ENCODE data around the gene TUBA4B.
"Not testable (repeated sequence)": the region's sequence is repeated elsewhere in the genome, so short reads cannot be mapped to it uniquely, and the experiment has no call there.

The TUBA4B gene

DNA sequence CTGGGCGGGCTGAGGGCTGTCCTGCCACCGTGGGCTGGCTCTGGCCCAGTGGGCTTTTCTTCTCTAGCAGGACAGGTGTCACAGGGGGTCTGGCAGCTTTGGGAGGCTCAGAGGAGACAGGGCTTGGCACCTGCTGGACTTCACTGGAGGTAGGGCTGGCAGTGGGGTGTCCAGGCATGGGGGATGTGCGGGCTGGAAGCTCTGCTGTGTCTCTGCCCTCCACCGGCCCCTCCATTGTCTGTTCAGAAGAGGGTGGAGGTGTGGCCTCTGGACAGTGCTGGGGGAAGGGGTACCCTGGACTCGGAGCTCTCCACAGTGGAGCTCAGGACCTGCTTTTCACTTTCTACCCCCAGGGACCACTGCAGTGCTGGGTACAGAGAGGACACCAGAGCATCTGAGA is 47.0 kb downstream of the TUBA4B start:
- no peak for DNase-seq (ENCODE audit: extremely low spot score)
- ChIA-PET POLR2A (no interaction called here), CTCF (interaction anchor here (0.7 to 12.0 kb wide), 18 partner anchors 8 to 423 kb away, joined by 3 to 260 read pairs (median 8); partner anchors contain the start of genes CNPPD1, DNAJB2, DNPEP and GLB1L)
- TF ChIP-seq, protein P1, sequence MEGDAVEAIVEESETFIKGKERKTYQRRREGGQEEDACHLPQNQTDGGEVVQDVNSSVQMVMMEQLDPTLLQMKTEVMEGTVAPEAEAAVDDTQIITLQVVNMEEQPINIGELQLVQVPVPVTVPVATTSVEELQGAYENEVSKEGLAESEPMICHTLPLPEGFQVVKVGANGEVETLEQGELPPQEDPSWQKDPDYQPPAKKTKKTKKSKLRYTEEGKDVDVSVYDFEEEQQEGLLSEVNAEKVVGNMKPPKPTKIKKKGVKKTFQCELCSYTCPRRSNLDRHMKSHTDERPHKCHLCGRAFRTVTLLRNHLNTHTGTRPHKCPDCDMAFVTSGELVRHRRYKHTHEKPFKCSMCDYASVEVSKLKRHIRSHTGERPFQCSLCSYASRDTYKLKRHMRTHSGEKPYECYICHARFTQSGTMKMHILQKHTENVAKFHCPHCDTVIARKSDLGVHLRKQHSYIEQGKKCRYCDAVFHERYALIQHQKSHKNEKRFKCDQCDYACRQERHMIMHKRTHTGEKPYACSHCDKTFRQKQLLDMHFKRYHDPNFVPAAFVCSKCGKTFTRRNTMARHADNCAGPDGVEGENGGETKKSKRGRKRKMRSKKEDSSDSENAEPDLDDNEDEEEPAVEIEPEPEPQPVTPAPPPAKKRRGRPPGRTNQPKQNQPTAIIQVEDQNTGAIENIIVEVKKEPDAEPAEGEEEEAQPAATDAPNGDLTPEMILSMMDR (IDR thresholded peaks at IDR 0.05; ENCODE audit: control extremely low read depth, extremely low read depth, low read depth, missing control alignments): no peak

DNA sequence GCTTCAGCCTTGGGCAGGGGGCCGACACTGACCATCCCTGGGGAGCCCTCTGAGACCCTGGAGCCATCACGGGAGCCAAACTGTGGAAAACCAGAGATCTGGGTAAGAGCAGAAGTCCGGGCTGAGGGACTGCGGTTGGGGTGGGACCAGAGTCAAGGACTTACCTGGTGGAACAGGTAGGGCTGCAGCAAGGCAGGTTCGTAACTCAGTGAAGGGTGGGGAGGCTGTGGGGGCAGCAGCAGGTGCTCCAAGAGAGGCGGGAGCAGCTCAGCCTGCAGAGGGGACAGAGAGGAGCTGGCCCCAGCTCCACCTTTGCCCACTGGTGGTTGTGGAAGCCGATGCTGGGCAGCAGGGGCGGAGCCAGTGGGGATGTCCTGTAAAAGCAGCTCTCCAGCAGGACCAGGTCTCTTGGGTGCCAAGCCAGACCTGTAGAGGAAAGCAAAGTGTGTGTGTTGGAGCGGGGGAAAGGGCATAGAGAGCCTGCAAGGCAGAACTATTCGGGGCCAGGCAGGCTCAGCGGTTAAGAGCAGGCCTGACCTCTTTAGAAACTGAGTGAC is 49.4 kb downstream of the TUBA4B start:
- CTCF ChIA-PET: interaction anchor here (1.2 to 10.7 kb wide), 7 partner anchors 7 to 322 kb away, joined by 3 to 260 read pairs (median 5); partner anchors contain the start of gene NHEJ1
- DNase-seq (ENCODE audit: extremely low spot score): no peak
- POLR2A ChIA-PET: no interaction called here
- TF ChIP-seq, protein P1 (IDR thresholded peaks at IDR 0.05; ENCODE audit: control extremely low read depth, extremely low read depth, low read depth, missing control alignments): no peak

DNA sequence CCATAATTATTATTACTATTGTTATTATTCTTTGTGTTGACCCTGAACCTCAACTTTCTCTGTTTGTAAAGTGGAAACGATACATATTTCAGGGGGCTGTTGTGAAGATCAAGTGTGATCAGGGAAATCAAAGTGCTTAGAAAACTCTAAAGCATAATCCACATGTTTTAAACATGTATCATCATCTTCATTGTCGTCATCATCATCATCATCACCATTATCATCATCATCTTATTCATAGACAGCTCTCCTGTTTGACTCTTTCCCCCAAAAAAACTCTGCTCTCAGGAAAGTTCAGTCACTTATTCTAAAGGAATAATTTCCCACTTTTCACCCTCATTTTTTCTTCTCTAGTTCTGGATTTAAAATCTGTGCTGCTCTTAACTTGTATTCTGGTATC is 51.2 kb downstream of the TUBA4B start:
- ChIA-PET POLR2A (no interaction called here), CTCF (interaction anchor here (1.7 kb wide), 1 partner anchor 9 kb away, joined by 11 read pairs; no protein-coding TSS in a partner anchor)
- DNase-seq (ENCODE audit: extremely low spot score): no peak
- TF ChIP-seq, protein P1 (IDR thresholded peaks at IDR 0.05; ENCODE audit: control extremely low read depth, extremely low read depth, low read depth, missing control alignments): no peak

DNA sequence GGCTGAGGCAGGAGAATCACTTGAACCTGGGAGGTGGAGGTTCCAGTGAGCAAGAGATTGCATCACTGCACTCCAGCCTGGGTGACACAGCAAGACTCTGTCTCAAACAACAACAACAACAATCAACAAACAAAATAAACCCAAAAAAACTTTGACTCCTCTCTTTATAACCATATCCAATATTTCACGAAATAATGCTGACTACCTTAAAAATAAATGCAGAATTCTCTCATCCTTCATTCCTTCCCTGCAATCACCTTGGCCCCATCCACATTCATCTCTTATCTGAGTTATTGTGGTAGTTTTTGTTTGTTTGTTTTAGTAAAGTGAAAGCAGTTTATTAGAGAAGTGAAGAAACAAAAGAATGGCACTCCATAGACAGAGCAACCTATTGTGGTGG is 53.0 kb downstream of the TUBA4B start:
- no peak for DNase-seq (ENCODE audit: extremely low spot score)
- ChIA-PET CTCF (interaction anchor here (0.8 to 4.4 kb wide), 2 partner anchors 11 to 97 kb away, joined by 3 to 19 read pairs; no protein-coding TSS in a partner anchor), POLR2A (no interaction called here)
- TF ChIP-seq, protein P1 (IDR thresholded peaks at IDR 0.05; ENCODE audit: control extremely low read depth, extremely low read depth, low read depth, missing control alignments): no peak

DNA sequence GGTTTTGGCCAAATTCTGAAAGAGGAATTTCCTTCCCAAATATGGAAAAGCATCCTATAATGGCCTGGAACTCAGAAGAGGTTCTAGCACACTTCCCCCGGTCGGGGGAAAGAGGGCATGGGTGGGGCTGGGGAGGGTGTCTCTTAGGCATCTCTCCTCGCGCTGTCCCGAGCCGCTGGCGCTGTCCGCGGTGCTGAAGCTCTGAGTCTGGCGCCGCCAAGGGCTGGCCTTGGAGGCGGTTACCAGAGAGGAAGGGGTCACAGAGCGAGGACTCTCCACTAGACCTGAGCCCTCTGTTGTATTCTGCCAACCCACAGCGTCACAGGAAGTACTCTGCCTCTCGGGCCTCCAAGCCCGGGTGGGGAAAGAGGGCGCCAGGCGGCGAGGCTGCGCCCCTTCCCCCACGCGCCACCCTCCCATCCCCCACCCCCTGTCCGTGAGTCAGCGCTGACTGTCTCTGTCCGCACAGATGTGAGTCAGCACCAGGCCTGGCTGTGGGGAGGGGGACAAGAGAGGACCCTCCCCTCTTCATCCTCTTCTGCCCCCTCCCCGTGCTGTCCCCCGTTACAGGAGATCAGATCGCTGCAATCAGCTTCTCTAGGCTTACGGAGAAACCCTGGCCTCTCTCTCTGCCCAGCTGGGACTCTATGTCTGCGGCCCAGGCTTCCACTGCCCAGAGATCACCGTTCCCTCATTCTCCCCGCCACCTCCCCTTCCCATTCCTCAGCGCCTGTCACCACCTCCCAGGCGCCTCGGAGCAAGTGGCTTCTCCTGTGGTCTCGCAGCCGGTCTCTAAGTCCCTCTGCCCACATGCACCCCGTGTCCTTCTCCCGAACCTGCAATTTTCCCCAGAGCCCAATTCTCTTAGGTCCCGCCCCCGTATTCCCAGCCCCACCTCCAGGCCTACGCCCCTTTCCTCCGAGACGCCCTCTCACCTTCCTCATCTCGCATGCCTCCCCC is 55.4 kb downstream of the TUBA4B start:
- ChIA-PET POLR2A (no interaction called here), CTCF (interaction anchor here (1.5 to 4.4 kb wide), 3 partner anchors 9 to 31 kb away, joined by 3 to 19 read pairs (median 6); no protein-coding TSS in a partner anchor)
- DNase-seq (ENCODE audit: extremely low spot score): peak; percentile 84

DNA sequence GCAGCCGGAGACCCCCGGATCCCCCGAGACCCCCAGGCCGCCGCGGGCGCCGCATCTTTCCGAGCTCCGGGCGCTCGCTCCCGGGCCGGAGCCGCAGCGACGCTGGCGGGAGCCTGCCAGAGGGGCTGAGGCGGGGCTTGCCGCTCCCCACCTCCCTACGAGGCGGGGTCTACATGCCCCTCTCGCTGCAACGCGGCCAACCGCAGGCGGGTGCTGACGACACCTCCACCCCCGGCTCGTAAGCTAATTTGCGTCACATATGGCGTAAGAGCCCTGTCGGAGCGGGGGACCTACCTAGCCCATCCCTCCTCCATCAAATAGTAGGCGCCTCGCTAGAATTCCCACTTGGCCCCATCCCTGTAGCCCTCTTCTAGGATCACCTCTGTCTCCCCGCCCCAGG is 56.2 kb downstream of the TUBA4B start, which contains the start of gene PTPRN:
TSS of gene PTPRN (minus strand) at position 124 of the 400 bp plus-strand sequence. CDS start at position 55, 69 bp downstream.
- CTCF ChIA-PET: interaction anchor here (1.2 to 4.4 kb wide), 5 partner anchors 9 to 32 kb away, joined by 3 to 28 read pairs (median 6); no protein-coding TSS in a partner anchor
- DNase-seq (ENCODE audit: extremely low spot score): no peak
- POLR2A ChIA-PET: no interaction called here
- TF ChIP-seq, protein P1 (IDR thresholded peaks at IDR 0.05; ENCODE audit: control extremely low read depth, extremely low read depth, low read depth, missing control alignments): no peak

More for the DNA sequence above, 55.4 kb downstream of the TUBA4B start:
- TF ChIP-seq, protein P1 (IDR thresholded peaks at IDR 0.05; ENCODE audit: control extremely low read depth, extremely low read depth, low read depth, missing control alignments): no peak

DNA sequence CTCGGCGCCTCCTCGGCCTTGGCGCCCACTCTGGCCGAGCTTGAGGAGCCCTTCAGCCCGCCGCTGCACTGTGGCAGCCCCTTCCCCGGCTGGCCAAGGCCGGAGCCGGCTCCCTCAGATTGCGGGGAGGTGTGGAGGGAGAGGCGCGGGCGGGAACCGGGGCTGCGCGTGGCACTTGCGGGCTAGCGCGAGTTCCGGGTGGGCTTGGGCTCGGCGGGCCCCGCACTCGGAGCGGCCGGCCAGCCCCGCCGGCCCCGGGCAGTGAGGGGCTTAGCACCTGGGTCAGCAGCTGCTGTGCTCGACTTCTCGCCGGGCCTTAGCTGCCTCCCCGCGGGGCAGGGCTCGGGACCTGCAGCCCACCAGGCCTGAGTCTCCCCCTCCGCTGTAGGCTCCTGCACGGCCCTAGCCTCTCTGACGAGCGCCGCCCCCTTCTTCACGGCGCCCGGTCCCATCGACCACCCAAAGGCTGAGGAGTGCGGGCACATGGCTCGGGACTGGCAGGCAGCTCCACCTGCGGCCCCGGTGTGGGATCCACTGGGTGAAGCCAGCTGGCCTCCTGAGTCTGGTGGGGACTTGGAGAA is 59.7 kb downstream of the TUBA4B start:
- POLR2A ChIA-PET; DNase-seq (ENCODE audit: extremely low spot score): not testable (repeated sequence)
- CTCF ChIA-PET: interaction anchor here (1.1 to 3.4 kb wide), 4 partner anchors 12 to 158 kb away, joined by 3 to 28 read pairs (median 6); no protein-coding TSS in a partner anchor
